ENCODE results near the gene MYADML2. TPM values are rescaled to one million over a fixed set of nuclear protein-coding genes. Genes with fewer than 3 reads are reported as not detected.

The MYADML2 gene
- total RNA-seq, 1 experiment from 2014 or later, result not detected

- no peaks in the 10 kb centered on the region for H3K9me3 ChIP-seq (ENCODE audit: low read depth, low read length, poor library complexity, severe bottlenecking)
- intact Hi-C loops (cut with micrococcal nuclease; ENCODE audit: unreplicated experiment), result no loop called here
- H3K27me3 ChIP-seq (replicated peaks; ENCODE audit: insufficient read depth, low read depth, low read length, poor library complexity), result no peaks in the 10 kb centered on the region
- no peak overlapping the region for H3K4me3 ChIP-seq (ENCODE audit: low read depth, low read length, poor library complexity, severe bottlenecking)
- TF ChIP-seq EZH2 (IDR thresholded peaks at IDR 0.05; ENCODE audit: borderline replicate concordance, low read depth, low read length, poor library complexity, severe bottlenecking), result no peak
- no peak for TF ChIP-seq CTCF (conservative IDR thresholded peaks at IDR 0.05; ENCODE audit: low read depth, low read length)
- no peak for DNase-seq (ENCODE audit: low spot score)
- CTCF ChIA-PET, result no interaction called here
- POLR2A ChIA-PET (ENCODE audit: low non-redundant PET), result no interaction called here
- no TSS peak for BruUV-seq (replicated peaks)
- H3K27ac ChIP-seq (ENCODE audit: low read depth, low read length, poor library complexity, severe bottlenecking), result no peak overlapping the region
- peaks cover 30% of the 10 kb centered on the region for H3K36me3 ChIP-seq (ENCODE audit: insufficient read depth, low read length, poor library complexity, severe bottlenecking)
- H3K4me1 ChIP-seq (ENCODE audit: insufficient read depth, low read length, poor library complexity, severe bottlenecking), result peaks cover 12% of the 10 kb centered on the region
These were observed 32.8 kb downstream of the MYADML2 start for GRCh38 chr17:81914103-81914850.

GRCh38 chr17:81913394-81914102, 33.5 kb downstream of the MYADML2 start:
- no peak overlapping the region for H3K4me3 ChIP-seq (ENCODE audit: low read depth, low read length, poor library complexity, severe bottlenecking)
- H3K4me1 ChIP-seq (ENCODE audit: insufficient read depth, low read length, poor library complexity, severe bottlenecking), result peaks cover 12% of the 10 kb centered on the region
- H3K9me3 ChIP-seq (ENCODE audit: low read depth, low read length, poor library complexity, severe bottlenecking), result no peaks in the 10 kb centered on the region
- BruUV-seq (replicated peaks), result no TSS peak
- no peak for TF ChIP-seq EZH2 (IDR thresholded peaks at IDR 0.05; ENCODE audit: borderline replicate concordance, low read depth, low read length, poor library complexity, severe bottlenecking)
- no peak for TF ChIP-seq CTCF (conservative IDR thresholded peaks at IDR 0.05; ENCODE audit: low read depth, low read length)
- CTCF ChIA-PET, result no interaction called here
- H3K36me3 ChIP-seq (ENCODE audit: insufficient read depth, low read length, poor library complexity, severe bottlenecking), result peaks cover 34% of the 10 kb centered on the region
- POLR2A ChIA-PET (ENCODE audit: low non-redundant PET), result no interaction called here
- intact Hi-C loops (cut with micrococcal nuclease; ENCODE audit: unreplicated experiment), result no loop called here
- DNase-seq (ENCODE audit: low spot score), result no peak
- H3K27me3 ChIP-seq (replicated peaks; ENCODE audit: insufficient read depth, low read depth, low read length, poor library complexity), result no peaks in the 10 kb centered on the region
- H3K27ac ChIP-seq (ENCODE audit: low read depth, low read length, poor library complexity, severe bottlenecking), result no peak overlapping the region

GRCh38 chr17:81912441-81913309, 34.4 kb downstream of the MYADML2 start:
- no peak for DNase-seq (ENCODE audit: low spot score)
- peaks cover 12% of the 10 kb centered on the region for H3K4me1 ChIP-seq (ENCODE audit: insufficient read depth, low read length, poor library complexity, severe bottlenecking)
- peaks cover 42% of the 10 kb centered on the region for H3K36me3 ChIP-seq (ENCODE audit: insufficient read depth, low read length, poor library complexity, severe bottlenecking)
- CTCF ChIA-PET, result no interaction called here
- H3K27me3 ChIP-seq (replicated peaks; ENCODE audit: insufficient read depth, low read depth, low read length, poor library complexity), result no peaks in the 10 kb centered on the region
- no peak overlapping the region for H3K27ac ChIP-seq (ENCODE audit: low read depth, low read length, poor library complexity, severe bottlenecking)
- H3K9me3 ChIP-seq (ENCODE audit: low read depth, low read length, poor library complexity, severe bottlenecking), result no peaks in the 10 kb centered on the region
- POLR2A ChIA-PET (ENCODE audit: low non-redundant PET), result no interaction called here
- BruUV-seq (replicated peaks), result no TSS peak
- no peak overlapping the region for H3K4me3 ChIP-seq (ENCODE audit: low read depth, low read length, poor library complexity, severe bottlenecking)
- intact Hi-C loops (cut with micrococcal nuclease; ENCODE audit: unreplicated experiment), result no loop called here
- TF ChIP-seq CTCF (conservative IDR thresholded peaks at IDR 0.05; ENCODE audit: low read depth, low read length), result no peak
- no peak for TF ChIP-seq EZH2 (IDR thresholded peaks at IDR 0.05; ENCODE audit: borderline replicate concordance, low read depth, low read length, poor library complexity, severe bottlenecking)
